Measurements from ENCODE around the gene MYO9A.

MYO9A gene

GRCh38 chr15:71807691-71808091 lies 310.3 kb downstream of the MYO9A start:
- H3K4me1 ChIP-seq (ENCODE audit: insufficient read depth, low read length): peaks cover 22% of the 10 kb centered on the region
- no peaks in the 10 kb centered on the region for H3K27me3 ChIP-seq (ENCODE audit: insufficient read depth, low read length)
- no peak overlapping the region; the same call in 1 of the 2 replicates for H3K9ac ChIP-seq (ENCODE audit: low read depth, low read length)
- peak overlapping the region; percentile 40 for H3K4me3 ChIP-seq (ENCODE audit: low read length)
- WGBS: 38% methylated on average over 4 of the region's 4 CpGs
- no peaks in the 10 kb centered on the region for H3K9me3 ChIP-seq (ENCODE audit: insufficient read depth, low read depth, low read length)
- no peaks in the 10 kb centered on the region for H3K36me3 ChIP-seq (ENCODE audit: insufficient read depth, low read length)
- peak overlapping the region; percentile 82; the same call in 1 of the 2 replicates for H3K27ac ChIP-seq (ENCODE audit: low read depth, low read length)

DNA sequence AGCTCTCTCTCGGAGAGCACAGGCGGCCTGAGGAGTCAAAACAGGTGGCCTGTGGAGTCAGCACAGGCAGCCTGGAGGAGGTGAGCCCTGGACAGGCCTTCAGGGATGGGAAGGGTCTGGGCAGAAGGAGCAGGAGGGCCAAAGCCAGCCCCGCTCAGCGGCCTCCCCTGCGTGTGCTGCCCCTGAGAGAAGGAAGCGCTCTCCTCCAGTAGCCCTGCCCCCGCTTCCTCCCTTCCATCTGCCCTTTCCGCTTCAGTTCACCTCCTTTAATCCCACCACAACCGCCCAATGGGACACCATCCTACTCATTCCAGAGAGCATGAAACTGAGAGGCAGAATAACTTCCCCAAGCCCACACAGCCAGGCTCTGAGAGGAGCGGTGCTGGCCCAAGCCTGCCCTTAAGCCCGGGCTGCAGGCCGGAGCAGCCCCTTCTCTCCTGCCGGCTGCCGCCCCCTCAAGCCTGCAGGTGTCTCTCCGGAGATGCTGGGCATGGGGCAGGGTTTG lies 310.8 kb downstream of the MYO9A start:
- Histone ChIP-seq H3K27me3 (ENCODE audit: insufficient read depth, low read length) (no peaks in the 10 kb centered on the region), H3K4me3 (ENCODE audit: low read length) (peak overlapping the region; percentile 40), H3K27ac (ENCODE audit: low read depth, low read length) (peak overlapping the region; percentile 82), H3K36me3 (ENCODE audit: insufficient read depth, low read length) (no peaks in the 10 kb centered on the region), H3K9me3 (ENCODE audit: insufficient read depth, low read depth, low read length) (no peaks in the 10 kb centered on the region), H3K4me1 (ENCODE audit: insufficient read depth, low read length) (peaks cover 22% of the 10 kb centered on the region), H3K9ac (ENCODE audit: low read depth, low read length) (peak overlapping the region; percentile 36; the same call in 1 of the 2 replicates)
- 18% methylated on average over 15 of the region's 15 CpGs for WGBS

DNA sequence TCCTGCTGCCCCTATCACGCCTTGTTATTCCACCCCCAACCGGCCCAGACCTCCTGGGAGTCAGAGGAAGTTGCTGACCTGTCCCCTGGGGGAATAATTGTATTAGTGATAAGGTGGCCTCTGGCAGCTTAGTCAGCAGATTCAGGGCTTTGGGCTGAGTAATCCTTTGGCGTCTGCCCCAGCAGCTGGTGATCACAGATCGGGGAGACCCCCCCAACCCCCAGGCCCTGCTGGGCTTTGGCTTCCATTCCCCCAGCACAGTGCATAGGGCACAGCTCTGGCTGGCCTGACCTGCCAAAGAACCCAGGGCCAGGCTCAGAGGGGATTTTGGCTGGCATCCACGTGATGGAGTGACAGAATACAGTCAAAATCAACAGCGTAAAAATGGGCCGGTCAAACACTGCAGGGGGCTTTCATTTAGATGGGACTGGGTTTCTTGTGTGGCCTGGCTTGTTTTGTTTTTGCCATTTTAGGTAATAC lies 311.5 kb downstream of the MYO9A start:
- H3K4me1 ChIP-seq (ENCODE audit: insufficient read depth, low read length): peaks cover 22% of the 10 kb centered on the region
- 24% methylated on average over 6 of the region's 7 CpGs for WGBS
- H3K36me3 ChIP-seq (ENCODE audit: insufficient read depth, low read length): no peaks in the 10 kb centered on the region
- H3K27me3 ChIP-seq (ENCODE audit: insufficient read depth, low read length): no peaks in the 10 kb centered on the region
- no peak overlapping the region for H3K9ac ChIP-seq (ENCODE audit: low read depth, low read length)
- peak overlapping the region; percentile 82; the same call in 1 of the 2 replicates for H3K27ac ChIP-seq (ENCODE audit: low read depth, low read length)
- H3K9me3 ChIP-seq (ENCODE audit: insufficient read depth, low read depth, low read length): no peaks in the 10 kb centered on the region
- 0 out of 2 replicates have a peak overlapping the region, but pooled peaks have one; percentile 40 for H3K4me3 ChIP-seq (ENCODE audit: low read length)

GRCh38 chr15:71804695-71805470 lies 313.1 kb downstream of the MYO9A start:
- no peaks in the 10 kb centered on the region for H3K9me3 ChIP-seq (ENCODE audit: insufficient read depth, low read depth, low read length)
- H3K4me3 ChIP-seq (ENCODE audit: low read length): no peak overlapping the region
- H3K36me3 ChIP-seq (ENCODE audit: insufficient read depth, low read length): no peaks in the 10 kb centered on the region
- H3K9ac ChIP-seq (ENCODE audit: low read depth, low read length): no peak overlapping the region
- WGBS: 83% methylated on average over 6 of the region's 6 CpGs
- no peak overlapping the region for H3K27ac ChIP-seq (ENCODE audit: low read depth, low read length)
- H3K27me3 ChIP-seq (ENCODE audit: insufficient read depth, low read length): no peaks in the 10 kb centered on the region
- peaks cover 20% of the 10 kb centered on the region for H3K4me1 ChIP-seq (ENCODE audit: insufficient read depth, low read length)

- WGBS: 84% methylated on average over 5 of the region's 5 CpGs
- Histone ChIP-seq H3K9ac (ENCODE audit: low read depth, low read length) (no peak overlapping the region), H3K4me1 (ENCODE audit: insufficient read depth, low read length) (peaks cover 20% of the 10 kb centered on the region), H3K4me3 (ENCODE audit: low read length) (no peak overlapping the region), H3K27me3 (ENCODE audit: insufficient read depth, low read length) (no peaks in the 10 kb centered on the region), H3K36me3 (ENCODE audit: insufficient read depth, low read length) (no peaks in the 10 kb centered on the region), H3K9me3 (ENCODE audit: insufficient read depth, low read depth, low read length) (no peaks in the 10 kb centered on the region), H3K27ac (ENCODE audit: low read depth, low read length) (no peak overlapping the region)
Observed at GRCh38 chr15:71804226-71804625, 313.7 kb downstream of the MYO9A start.

- H3K4me3 ChIP-seq (ENCODE audit: low read length): no peak overlapping the region
- H3K4me1 ChIP-seq (ENCODE audit: insufficient read depth, low read length): peaks cover 13% of the 10 kb centered on the region
- no peak overlapping the region for H3K27ac ChIP-seq (ENCODE audit: low read depth, low read length)
- H3K9me3 ChIP-seq (ENCODE audit: insufficient read depth, low read depth, low read length): no peaks in the 10 kb centered on the region
- no peaks in the 10 kb centered on the region for H3K27me3 ChIP-seq (ENCODE audit: insufficient read depth, low read length)
- no peaks in the 10 kb centered on the region for H3K36me3 ChIP-seq (ENCODE audit: insufficient read depth, low read length)
- H3K9ac ChIP-seq (ENCODE audit: low read depth, low read length): no peak overlapping the region
- 90% methylated on average over 20 of the region's 21 CpGs for WGBS
Observed at GRCh38 chr15:71802770-71803169, 315.2 kb downstream of the MYO9A start.

DNA sequence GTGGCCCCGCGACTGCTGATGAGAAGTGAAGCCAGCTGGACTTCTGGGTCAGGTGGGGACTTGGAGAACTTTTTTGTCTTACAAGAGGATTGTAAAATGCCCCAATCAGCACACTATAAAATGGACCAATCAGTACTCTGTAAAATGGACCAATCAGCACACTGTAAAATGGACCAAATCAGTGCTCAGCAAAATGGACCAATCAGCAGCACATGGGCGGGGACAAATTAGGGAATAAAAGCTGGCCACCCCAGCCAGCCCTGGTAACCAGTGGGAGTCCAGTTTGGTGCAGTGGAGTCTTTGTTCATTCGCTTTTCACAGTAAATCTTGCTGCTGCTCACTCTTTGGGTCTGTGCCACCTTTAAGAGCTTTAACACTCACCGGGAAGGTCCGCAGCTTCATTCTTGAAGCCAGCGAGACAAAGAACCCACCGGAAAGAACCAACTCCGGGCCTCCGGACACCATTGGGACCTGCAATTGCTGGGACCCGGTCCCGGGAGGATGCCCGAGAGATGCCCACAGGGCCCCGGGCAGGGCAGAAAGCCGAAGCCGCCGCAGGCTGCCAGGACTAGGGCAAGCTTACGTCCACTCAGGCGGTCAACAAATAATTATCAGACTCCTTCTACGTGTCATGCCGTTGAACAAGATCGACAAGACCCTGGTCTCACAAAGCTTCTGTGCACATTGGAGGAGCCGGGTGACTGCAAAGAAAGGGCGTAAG lies 315.9 kb downstream of the MYO9A start:
- H3K4me1 ChIP-seq (ENCODE audit: insufficient read depth, low read length): peaks cover 6% of the 10 kb centered on the region
- H3K27me3 ChIP-seq (ENCODE audit: insufficient read depth, low read length): no peaks in the 10 kb centered on the region
- WGBS: 95% methylated on average over 22 of the region's 24 CpGs
- H3K9ac ChIP-seq (ENCODE audit: low read depth, low read length): no peak overlapping the region
- H3K9me3 ChIP-seq (ENCODE audit: insufficient read depth, low read depth, low read length): no peaks in the 10 kb centered on the region
- H3K4me3 ChIP-seq (ENCODE audit: low read length): no peak overlapping the region
- no peaks in the 10 kb centered on the region for H3K36me3 ChIP-seq (ENCODE audit: insufficient read depth, low read length)
- H3K27ac ChIP-seq (ENCODE audit: low read depth, low read length): no peak overlapping the region

- Histone ChIP-seq H3K4me3 (ENCODE audit: low read length) (no peak overlapping the region), H3K27ac (ENCODE audit: low read depth, low read length) (no peak overlapping the region), H3K9me3 (ENCODE audit: insufficient read depth, low read depth, low read length) (no peaks in the 10 kb centered on the region), H3K9ac (ENCODE audit: low read depth, low read length) (no peak overlapping the region), H3K27me3 (ENCODE audit: insufficient read depth, low read length) (no peaks in the 10 kb centered on the region), H3K36me3 (ENCODE audit: insufficient read depth, low read length) (no peaks in the 10 kb centered on the region), H3K4me1 (ENCODE audit: insufficient read depth, low read length) (no peaks in the 10 kb centered on the region)
- WGBS: 67% methylated on average over 17 of the region's 17 CpGs
Observed at GRCh38 chr15:71800835-71801745, 316.9 kb downstream of the MYO9A start.

GRCh38 chr15:71800190-71800589 lies 317.8 kb downstream of the MYO9A start:
- Histone ChIP-seq H3K9ac (ENCODE audit: low read depth, low read length) (no peak overlapping the region), H3K4me3 (ENCODE audit: low read length) (no peak overlapping the region), H3K9me3 (ENCODE audit: insufficient read depth, low read depth, low read length) (no peaks in the 10 kb centered on the region), H3K4me1 (ENCODE audit: insufficient read depth, low read length) (no peaks in the 10 kb centered on the region), H3K36me3 (ENCODE audit: insufficient read depth, low read length) (no peaks in the 10 kb centered on the region), H3K27me3 (ENCODE audit: insufficient read depth, low read length) (no peaks in the 10 kb centered on the region), H3K27ac (ENCODE audit: low read depth, low read length) (no peak overlapping the region)
- 96% methylated on average over 3 of the region's 3 CpGs for WGBS

DNA sequence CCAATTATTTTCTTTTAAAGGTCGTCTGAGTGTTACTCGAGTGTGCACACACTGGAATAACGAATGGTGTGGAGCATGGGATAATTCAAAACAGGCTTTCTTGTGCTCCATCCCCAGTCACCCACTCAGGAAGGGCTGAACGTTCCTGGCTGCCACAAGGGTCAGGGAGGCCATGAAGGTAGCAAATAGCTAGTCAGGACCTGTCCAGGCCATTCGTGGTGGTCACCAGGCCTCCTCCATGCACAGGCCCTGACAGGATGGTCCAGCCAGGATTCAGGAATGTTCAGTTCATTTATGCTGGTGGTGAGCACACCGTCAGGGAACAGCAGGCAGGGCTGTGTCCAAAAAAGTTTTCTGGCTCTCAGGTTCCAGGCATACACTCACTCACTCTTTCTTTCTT lies 319.3 kb downstream of the MYO9A start:
- no peaks in the 10 kb centered on the region for H3K9me3 ChIP-seq (ENCODE audit: insufficient read depth, low read depth, low read length)
- no peak overlapping the region for H3K4me3 ChIP-seq (ENCODE audit: low read length)
- H3K9ac ChIP-seq (ENCODE audit: low read depth, low read length): no peak overlapping the region
- no peaks in the 10 kb centered on the region for H3K27me3 ChIP-seq (ENCODE audit: insufficient read depth, low read length)
- WGBS: 92% methylated on average over 6 of the region's 6 CpGs
- no peaks in the 10 kb centered on the region for H3K36me3 ChIP-seq (ENCODE audit: insufficient read depth, low read length)
- H3K27ac ChIP-seq (ENCODE audit: low read depth, low read length): no peak overlapping the region
- no peaks in the 10 kb centered on the region for H3K4me1 ChIP-seq (ENCODE audit: insufficient read depth, low read length)
